Peyer's patch (tissue), 4 donors: ENCODE measurements around the gene CETP. TPM values are rescaled to one million over a fixed set of nuclear protein-coding genes. Genes with fewer than 3 reads are reported as not detected.

Source experiments
- DNase-seq, 3 donors: peaks; one replicate each; pipeline ENCODE4 v3.0.0-alpha.2; 2017 to 2019
- H3K27ac ChIP-seq, 4 donors: fragments of 200-600 bp; sonication (generic); one replicate each; pipeline ENCODE4 v1.5.1; 2016 to 2019
- H3K27me3 ChIP-seq, 2 donors: fragments of 200-600 bp; sonication (generic); one replicate each; pipeline ENCODE4 v1.5.1; 2019
- H3K36me3 ChIP-seq, 3 donors: fragments of 200-600 bp; sonication (generic); one replicate each; pipeline ENCODE4 v1.5.1; 2016 to 2019
- H3K4me1 ChIP-seq, 4 donors: fragments of 200-600 bp; sonication (generic); one replicate each; pipeline ENCODE4 v1.5.1; 2016 to 2019
- H3K4me3 ChIP-seq, 4 donors: fragments of 200-600 bp; sonication (generic); 1 replicate in 3 of 4; 2 replicates in 1 of 4; pipeline ENCODE4 v1.5.1; 2016 to 2019; ENCODE audit warnings: mild to moderate bottlenecking in 1 of 4
- H3K9me3 ChIP-seq, 4 donors: fragments of 200-600 bp; sonication (generic); one replicate each; pipeline ENCODE4 v1.5.1; 2016 to 2019; ENCODE audit warnings: mild to moderate bottlenecking in 1 of 4
- POLR2A ChIP-seq, 2 donors: fragments of 450-650 bp; IDR thresholded peaks; one replicate each; pipeline ENCODE4 v1.5.1; 2017; ENCODE audit warnings: antibody characterized with exemption in 2 of 2, mild to moderate bottlenecking in 2 of 2, moderate library complexity in 2 of 2
- total RNA-seq, 4 donors: library from RNA; depleted of rRNA; stranded (reverse); fragments of >200 nt; gene quantifications; one replicate each; pipeline ENCODE4 v1.1.0, GENCODE V29; 2016
- TF ChIP-seq, protein P1 (sequence below), 6 experiments: fragments of 450-650 bp in 4 of 6; fragments of 200-600 bp in 2 of 6; sonication (generic) in 1 of 6; IDR thresholded peaks; one replicate each; pipeline ENCODE4 v1.5.1; 2017 to 2019; ENCODE audit warnings: antibody characterized with exemption in 6 of 6, mild to moderate bottlenecking in 3 of 6, moderate library complexity in 1 of 6

Gene CETP
- total RNA-seq, 4 donors from 2014 or later: 2.5 TPM; not detected in 3

DNA sequence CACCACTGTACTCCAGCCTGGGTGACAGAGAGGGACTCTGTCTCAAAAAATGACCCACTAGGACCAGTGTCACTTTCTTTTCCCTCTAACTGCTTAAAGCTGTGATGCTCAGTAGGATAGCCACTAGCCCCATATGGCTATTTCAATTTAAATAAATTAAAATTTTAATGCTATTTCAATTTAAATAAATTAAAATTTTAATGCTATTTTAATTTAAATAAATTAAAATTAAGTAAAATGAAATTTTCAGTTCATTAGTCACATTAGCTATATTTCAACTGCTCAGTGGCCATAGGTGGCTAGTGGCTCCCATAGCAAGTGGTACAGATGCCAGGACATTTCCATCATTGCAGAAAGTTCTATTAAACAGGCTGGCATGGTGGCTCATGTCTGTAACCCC, 70.6 kb downstream of the CETP start:
- TF ChIP-seq, protein P1, sequence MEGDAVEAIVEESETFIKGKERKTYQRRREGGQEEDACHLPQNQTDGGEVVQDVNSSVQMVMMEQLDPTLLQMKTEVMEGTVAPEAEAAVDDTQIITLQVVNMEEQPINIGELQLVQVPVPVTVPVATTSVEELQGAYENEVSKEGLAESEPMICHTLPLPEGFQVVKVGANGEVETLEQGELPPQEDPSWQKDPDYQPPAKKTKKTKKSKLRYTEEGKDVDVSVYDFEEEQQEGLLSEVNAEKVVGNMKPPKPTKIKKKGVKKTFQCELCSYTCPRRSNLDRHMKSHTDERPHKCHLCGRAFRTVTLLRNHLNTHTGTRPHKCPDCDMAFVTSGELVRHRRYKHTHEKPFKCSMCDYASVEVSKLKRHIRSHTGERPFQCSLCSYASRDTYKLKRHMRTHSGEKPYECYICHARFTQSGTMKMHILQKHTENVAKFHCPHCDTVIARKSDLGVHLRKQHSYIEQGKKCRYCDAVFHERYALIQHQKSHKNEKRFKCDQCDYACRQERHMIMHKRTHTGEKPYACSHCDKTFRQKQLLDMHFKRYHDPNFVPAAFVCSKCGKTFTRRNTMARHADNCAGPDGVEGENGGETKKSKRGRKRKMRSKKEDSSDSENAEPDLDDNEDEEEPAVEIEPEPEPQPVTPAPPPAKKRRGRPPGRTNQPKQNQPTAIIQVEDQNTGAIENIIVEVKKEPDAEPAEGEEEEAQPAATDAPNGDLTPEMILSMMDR (IDR thresholded peaks at IDR 0.05): no peak
- no peak for TF ChIP-seq POLR2A (IDR thresholded peaks at IDR 0.05)
- Histone ChIP-seq H3K9me3 (no peaks in the 10 kb centered on the region), H3K4me3 (no peak overlapping the region), H3K36me3 (peaks cover 0 to 45% (median 0%) of the 10 kb centered on the region in 3 donors), H3K27ac (no peak overlapping the region), H3K27me3 (no peaks in the 10 kb centered on the region), H3K4me1 (peaks cover 0 to 2% (median 0%) of the 10 kb centered on the region in 4 donors)
- no peak for DNase-seq

DNA sequence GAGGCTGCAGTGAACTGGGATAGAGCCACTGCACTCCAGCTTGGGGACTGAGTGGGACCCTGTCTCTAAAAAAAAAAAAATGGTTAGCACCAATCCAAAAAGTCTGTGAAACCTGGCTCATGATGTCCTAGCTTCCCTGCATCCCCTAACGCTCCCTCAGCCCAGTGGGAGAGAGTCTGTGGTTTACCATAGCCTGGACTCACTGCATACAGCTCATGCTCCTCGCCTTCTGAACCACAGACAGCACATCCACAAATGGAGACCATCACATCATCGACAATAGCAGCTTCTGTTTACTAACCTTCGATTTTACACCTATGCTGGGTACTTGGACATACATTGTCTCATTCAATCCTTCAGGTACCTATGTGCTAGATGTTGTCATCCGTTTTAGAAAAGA, 71.2 kb downstream of the CETP start:
- Histone ChIP-seq H3K4me1 (peaks cover 0 to 3% (median 0%) of the 10 kb centered on the region in 4 donors), H3K36me3 (peaks cover 0 to 48% (median 0%) of the 10 kb centered on the region in 3 donors), H3K27me3 (no peaks in the 10 kb centered on the region), H3K4me3 (no peak overlapping the region), H3K9me3 (no peaks in the 10 kb centered on the region), H3K27ac (no peak overlapping the region)
- no peak for DNase-seq
- no peak for TF ChIP-seq POLR2A (IDR thresholded peaks at IDR 0.05)
- TF ChIP-seq, protein P1 (IDR thresholded peaks at IDR 0.05): no peak

Other genes with a start within 250 kb of the CETP start
- 100 to 1,000 TPM in 1 of 4 donors, 10 to 100 TPM in 3; 27.3 to 195 (median 31.4) TPM for gene NUP93, start 231.8 kb upstream of the CETP start, total RNA-seq
- gene SLC12A3, start 96.7 kb upstream of the CETP start, total RNA-seq: not detected
- gene HERPUD1, start 29.8 kb upstream of the CETP start, total RNA-seq: 100 to 1,000 TPM in 3 of 4 donors, 10 to 100 TPM in 1; 86.0 to 143 (median 108) TPM
- 100 to 1,000 TPM in 1 of 4 donors, 10 to 100 TPM in 3; 47.6 to 314 (median 80.8) TPM for gene NLRC5, start 27.6 kb downstream of the CETP start, total RNA-seq
- gene CPNE2, start 130.6 kb downstream of the CETP start, total RNA-seq: 10 to 100 TPM; 26.4 to 73.9 (median 64.8) TPM
- gene PSME3IP1, start 224.1 kb downstream of the CETP start, total RNA-seq: 100 to 1,000 TPM in 2 of 4 donors, 10 to 100 TPM in 2; 55.7 to 308 (median 109) TPM
- 10 to 100 TPM; 49.0 to 84.7 (median 65.1) TPM for gene RSPRY1, start 224.4 kb downstream of the CETP start, total RNA-seq